ENCODE measurements around the gene TMC5. TPM values are rescaled to one million over a fixed set of nuclear protein-coding genes. Genes with fewer than 3 reads are reported as not detected.
A peak's percentile ranks its signal among the peaks of the same experiment; 100 is the strongest.

TMC5 gene
- total and polyA plus RNA-seq, 2 donors (not counting 3 experiments of a cell fraction or from before 2014, with no cell fraction given), result not detected

DNA sequence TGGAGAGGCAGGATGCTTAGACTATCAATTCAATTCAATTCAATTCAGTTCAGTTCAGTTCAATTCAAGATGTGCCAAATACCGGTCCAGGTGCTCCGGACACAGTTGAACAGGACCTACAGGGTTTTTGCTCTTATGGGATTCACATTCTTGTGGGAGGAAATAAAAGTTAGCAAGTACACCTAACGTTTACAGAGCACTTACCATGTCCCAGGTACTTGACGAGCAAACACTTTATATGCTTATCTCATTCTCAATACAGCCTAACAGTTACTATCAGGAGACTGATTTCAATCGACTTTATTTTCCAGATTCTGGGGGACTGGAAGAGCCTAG is 104.7 kb downstream of the TMC5 start:
- H3K27me3 ChIP-seq (ENCODE audit: control insufficient read depth in 2 of 2, insufficient read depth in 2 of 2, low read length in 2 of 2), result no peaks in the 10 kb centered on the region
- H3K27ac ChIP-seq (ENCODE audit: insufficient read depth, low read depth, low read length), result no peak overlapping the region
- TF ChIP-seq FOS (IDR thresholded peaks at IDR 0.05; ENCODE audit: borderline replicate concordance, insufficient read depth, low read length) (no peak), JUN (IDR thresholded peaks at IDR 0.05; ENCODE audit: borderline replicate concordance, insufficient read depth, insufficient read length, low read depth) (no peak), GATA2 (IDR thresholded peaks at IDR 0.05; ENCODE audit: insufficient read depth, insufficient read length, low read depth, low read length) (no peak), POLR2A (IDR thresholded peaks at IDR 0.05; ENCODE audit: low read depth, low read length) (no peak), POLR2AphosphoS5 (IDR thresholded peaks at IDR 0.05; ENCODE audit: insufficient read depth, low read depth, low read length) (no peak), MYC (IDR thresholded peaks at IDR 0.05; ENCODE audit: low read depth, low read length) (no peak), EZH2 (IDR thresholded peaks at IDR 0.05; ENCODE audit: borderline replicate concordance, low read depth, low read length, severe bottlenecking) (no peak)
- TF ChIP-seq, protein P1, sequence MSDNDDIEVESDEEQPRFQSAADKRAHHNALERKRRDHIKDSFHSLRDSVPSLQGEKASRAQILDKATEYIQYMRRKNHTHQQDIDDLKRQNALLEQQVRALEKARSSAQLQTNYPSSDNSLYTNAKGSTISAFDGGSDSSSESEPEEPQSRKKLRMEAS (IDR thresholded peaks at IDR 0.05; ENCODE audit: insufficient read depth, insufficient read length), result no peak
- TF ChIP-seq, protein P2, sequence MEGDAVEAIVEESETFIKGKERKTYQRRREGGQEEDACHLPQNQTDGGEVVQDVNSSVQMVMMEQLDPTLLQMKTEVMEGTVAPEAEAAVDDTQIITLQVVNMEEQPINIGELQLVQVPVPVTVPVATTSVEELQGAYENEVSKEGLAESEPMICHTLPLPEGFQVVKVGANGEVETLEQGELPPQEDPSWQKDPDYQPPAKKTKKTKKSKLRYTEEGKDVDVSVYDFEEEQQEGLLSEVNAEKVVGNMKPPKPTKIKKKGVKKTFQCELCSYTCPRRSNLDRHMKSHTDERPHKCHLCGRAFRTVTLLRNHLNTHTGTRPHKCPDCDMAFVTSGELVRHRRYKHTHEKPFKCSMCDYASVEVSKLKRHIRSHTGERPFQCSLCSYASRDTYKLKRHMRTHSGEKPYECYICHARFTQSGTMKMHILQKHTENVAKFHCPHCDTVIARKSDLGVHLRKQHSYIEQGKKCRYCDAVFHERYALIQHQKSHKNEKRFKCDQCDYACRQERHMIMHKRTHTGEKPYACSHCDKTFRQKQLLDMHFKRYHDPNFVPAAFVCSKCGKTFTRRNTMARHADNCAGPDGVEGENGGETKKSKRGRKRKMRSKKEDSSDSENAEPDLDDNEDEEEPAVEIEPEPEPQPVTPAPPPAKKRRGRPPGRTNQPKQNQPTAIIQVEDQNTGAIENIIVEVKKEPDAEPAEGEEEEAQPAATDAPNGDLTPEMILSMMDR (IDR thresholded peaks at IDR 0.05; ENCODE audit: extremely low read depth in 1 of 2, insufficient read depth in 1 of 2, low read depth in 1 of 2, low read length in 2 of 2), result no peak
- no peaks in the 10 kb centered on the region for H3K9me3 ChIP-seq (replicated peaks; ENCODE audit: control insufficient read depth, insufficient read depth, low read length)
- no peak for DNase-seq (ENCODE audit: low read depth, low spot score)
- no peak overlapping the region for H3K9ac ChIP-seq (replicated peaks; ENCODE audit: extremely low read depth, insufficient read depth, low read length)
- H3K36me3 ChIP-seq (ENCODE audit: control insufficient read depth in 2 of 2, extremely low read depth in 1 of 2, insufficient read depth in 2 of 2, low read length in 2 of 2), result no peaks in the 10 kb centered on the region
- H3K4me3 ChIP-seq (replicated peaks in 1 of 3; ENCODE audit: insufficient read depth in 1 of 3, low read depth in 1 of 3, low read length in 3 of 3), result no peak overlapping the region
- no TSS peak for BruUV-seq (replicated peaks)
- POLR2A ChIA-PET, result no interaction called here
- H4K20me1 ChIP-seq (replicated peaks; ENCODE audit: control insufficient read depth, extremely low read depth, insufficient read depth, low read length), result no peaks in the 10 kb centered on the region
- CTCF ChIA-PET, result interaction anchor here (5.1 kb wide), 1 partner anchor 19 kb away, joined by 28 read pairs; no protein-coding TSS in a partner anchor
- peak overlapping the region; percentile 66 for H2AFZ ChIP-seq (ENCODE audit: low read depth, low read length)
- H3K79me2 ChIP-seq (ENCODE audit: control insufficient read depth, insufficient read depth, low read length), result peaks cover 38% of the 10 kb centered on the region
- dilution Hi-C loops (cut with MboI; ENCODE audit: extremely low pct_ligation_motif_present, low sequenced_read_pairs), result no loop called here
- intact Hi-C loops (cut with micrococcal nuclease), result loop anchor here (2.0 to 10.0 kb wide), 7 partner anchors 32 to 718 kb away; partner anchors contain the start of genes ARL6IP1, COQ7, SYT17 and TMC7
- no peaks in the 10 kb centered on the region for H3K9me1 ChIP-seq (replicated peaks; ENCODE audit: control insufficient read depth, extremely low read depth, insufficient read depth, low read length)
- H3K4me1 ChIP-seq (ENCODE audit: control insufficient read depth, extremely low read depth, insufficient read depth, low read length), result peaks cover 21% of the 10 kb centered on the region
- H3K4me2 ChIP-seq (ENCODE audit: insufficient read depth, low read length), result no peak overlapping the region
- no peak for FAIRE-seq
